HAP-1 (cell line): ENCODE data around the gene TMSB10.

Experiments
- DNase-seq, 2 experiments: peaks; one replicate each; pipeline ENCODE4 v3.0.0-alpha.2; 2016 to 2020; ENCODE audit warnings: low spot score in 2 of 2
- H3K27me3 ChIP-seq: fragments of 250-450 bp; sonication (Bioruptor Pico); 2 replicates; pipeline ENCODE4 v1.5.1; 2020; ENCODE audit warnings: low read depth, mild to moderate bottlenecking, moderate library complexity
- H3K36me3 ChIP-seq: fragments of 250-450 bp; sonication (Bioruptor Pico); replicated peaks from 2 replicates; pipeline ENCODE4 v1.5.1; 2020; ENCODE audit warnings: mild to moderate bottlenecking
- H3K4me1 ChIP-seq: fragments of 250-450 bp; sonication (Bioruptor Pico); 2 replicates; pipeline ENCODE4 v1.5.1; 2020; ENCODE audit warnings: mild to moderate bottlenecking
- H3K4me3 ChIP-seq: fragments of 250-450 bp; sonication (Bioruptor Pico); 2 replicates; pipeline ENCODE4 v1.5.1; 2020; ENCODE audit warnings: mild to moderate bottlenecking, moderate library complexity
- H3K9me3 ChIP-seq: fragments of 250-450 bp; sonication (Bioruptor Pico); 2 replicates; pipeline ENCODE4 v1.5.1; 2020; ENCODE audit warnings: mild to moderate bottlenecking, moderate library complexity
- in situ Hi-C: fragments of 300-500 bp; cut with MboI; formaldehyde crosslinking; loops from 3 replicates; pipeline ENCODE4 v1.14.3; 2020; ENCODE audit warnings: low sequenced_read_pairs, inconsistent platforms, mixed read lengths

TMSB10 gene

DNA sequence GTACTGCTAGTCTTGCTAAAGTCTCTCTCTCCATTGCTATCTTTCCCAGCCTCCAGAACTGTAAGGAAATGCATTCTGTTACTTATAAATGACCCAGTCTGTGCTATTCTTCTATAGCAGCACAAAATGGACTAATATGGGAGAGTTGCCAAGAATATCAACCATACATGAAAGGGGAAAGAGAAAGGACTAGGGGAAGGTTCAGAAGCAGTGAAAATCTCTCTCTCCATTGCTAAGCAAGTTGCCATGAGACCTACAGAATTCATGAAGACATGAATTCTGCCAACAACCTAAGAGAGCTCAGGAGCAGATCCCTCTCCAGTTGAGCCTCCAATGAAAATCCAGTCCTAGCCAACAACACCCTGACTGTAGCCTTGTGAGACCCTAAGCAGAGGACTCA is 21.0 kb upstream of the TMSB10 start:
- Histone ChIP-seq H3K9me3 (no peaks in the 10 kb centered on the region), H3K4me3 (no peak overlapping the region), H3K36me3 (no peaks in the 10 kb centered on the region), H3K27me3 (peaks cover 20% of the 10 kb centered on the region), H3K4me1 (peaks cover 7% of the 10 kb centered on the region)
- DNase-seq = no peak
- in situ Hi-C loops = loop anchor here (10.0 kb wide), 1 partner anchor 390 kb away; no protein-coding TSS in a partner anchor

DNA sequence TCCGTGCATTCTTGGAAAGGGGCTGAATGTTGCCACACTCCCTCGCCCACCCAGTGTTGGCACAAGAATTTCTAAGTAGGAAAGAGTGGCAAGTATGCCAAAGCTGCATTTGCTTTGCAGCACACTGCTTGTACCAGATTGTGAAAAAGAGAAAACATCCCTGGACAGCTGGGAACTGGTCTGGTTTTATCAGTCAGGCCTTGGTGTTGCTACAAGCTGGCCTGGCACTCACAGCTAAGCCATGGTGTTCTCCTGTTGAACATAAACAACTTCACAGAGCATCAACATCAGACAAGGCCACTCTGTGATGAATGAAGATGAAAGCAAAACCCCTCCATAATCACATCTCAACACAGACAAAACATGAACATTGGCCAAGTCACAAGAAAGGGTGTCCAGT is 20.3 kb upstream of the TMSB10 start:
- H3K36me3 ChIP-seq = no peaks in the 10 kb centered on the region
- H3K9me3 ChIP-seq = no peaks in the 10 kb centered on the region
- peaks cover 16% of the 10 kb centered on the region for H3K27me3 ChIP-seq
- no peak for DNase-seq
- H3K4me3 ChIP-seq = no peak overlapping the region
- in situ Hi-C loops = loop anchor here (10.0 kb wide), 1 partner anchor 390 kb away; no protein-coding TSS in a partner anchor
- H3K4me1 ChIP-seq = peaks cover 7% of the 10 kb centered on the region

DNA sequence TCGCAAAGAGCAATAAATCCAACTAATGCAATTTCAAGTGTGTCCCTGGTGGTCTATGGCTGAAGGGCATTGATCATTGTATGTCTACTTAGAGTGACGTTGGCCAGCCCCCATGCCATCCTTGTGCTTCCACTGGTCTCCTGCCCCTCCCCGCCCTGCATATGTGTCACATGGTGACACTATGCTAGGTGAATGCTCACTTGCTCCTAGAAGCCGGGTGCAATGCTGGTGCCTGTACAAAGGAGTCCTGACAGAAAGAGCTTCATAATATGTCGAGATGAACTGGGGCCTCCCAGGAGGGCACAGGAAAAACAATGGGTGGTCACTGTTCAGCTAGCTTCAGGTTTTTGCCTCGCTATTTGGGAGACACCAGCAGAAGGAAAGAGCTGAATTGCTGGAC is 18.7 kb upstream of the TMSB10 start:
- H3K9me3 ChIP-seq = no peaks in the 10 kb centered on the region
- H3K4me3 ChIP-seq = no peak overlapping the region
- no peaks in the 10 kb centered on the region for H3K36me3 ChIP-seq
- peaks cover 3% of the 10 kb centered on the region for H3K27me3 ChIP-seq
- H3K4me1 ChIP-seq = peaks cover 2% of the 10 kb centered on the region
- no peak for DNase-seq
- in situ Hi-C loops = loop anchor here (10.0 kb wide), 1 partner anchor 392 kb away; no protein-coding TSS in a partner anchor

DNA sequence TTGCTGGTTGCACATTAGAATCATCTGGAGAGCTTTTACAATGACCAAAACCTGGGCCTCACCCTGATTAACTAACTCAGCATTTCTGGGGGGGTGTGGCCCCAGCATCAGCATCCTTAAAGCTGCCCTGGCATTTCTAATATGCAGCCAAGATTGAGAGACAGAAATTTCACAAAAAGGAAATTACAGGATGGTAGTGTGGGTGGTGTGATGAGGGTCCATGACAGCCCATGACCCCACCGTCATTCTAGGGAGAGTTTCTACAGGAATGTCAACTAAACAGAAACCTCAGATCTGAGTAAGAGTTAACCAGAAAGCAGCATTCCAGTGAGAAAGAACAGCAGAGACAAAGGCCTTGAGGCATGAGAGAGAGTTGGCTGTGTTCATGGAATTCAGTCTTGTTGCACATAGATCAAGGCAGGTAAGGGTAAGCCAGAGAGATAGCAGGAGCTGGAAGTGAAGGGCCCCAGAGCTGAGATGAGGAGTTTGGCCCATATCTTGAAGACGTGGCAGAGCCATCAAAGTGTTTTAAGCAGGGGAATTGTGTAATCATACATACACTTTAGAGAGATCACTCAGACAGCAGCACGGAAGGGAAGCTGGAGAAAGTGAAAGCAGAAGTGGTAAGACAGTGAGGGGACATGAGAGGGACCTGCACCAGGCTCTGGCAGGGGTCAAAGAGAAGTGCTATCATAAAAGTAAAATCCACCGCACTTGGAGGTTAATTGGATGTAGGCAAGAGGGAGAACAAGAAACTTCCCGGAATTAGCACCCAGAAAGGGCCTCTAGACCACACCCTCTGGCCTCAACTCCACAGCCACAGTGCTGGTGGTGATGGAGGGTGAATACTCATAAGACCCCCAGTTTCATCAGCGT is 16.8 kb upstream of the TMSB10 start:
- Histone ChIP-seq H3K36me3 (no peaks in the 10 kb centered on the region), H3K9me3 (no peaks in the 10 kb centered on the region), H3K27me3 (0 out of 2 replicates have a peak, but pooled peaks cover 2% of the 10 kb centered on the region), H3K4me3 (no peak overlapping the region), H3K4me1 (no peaks in the 10 kb centered on the region)
- in situ Hi-C loops = loop anchor here (10.0 kb wide), 1 partner anchor 394 kb away; no protein-coding TSS in a partner anchor
- no peak for DNase-seq

DNA sequence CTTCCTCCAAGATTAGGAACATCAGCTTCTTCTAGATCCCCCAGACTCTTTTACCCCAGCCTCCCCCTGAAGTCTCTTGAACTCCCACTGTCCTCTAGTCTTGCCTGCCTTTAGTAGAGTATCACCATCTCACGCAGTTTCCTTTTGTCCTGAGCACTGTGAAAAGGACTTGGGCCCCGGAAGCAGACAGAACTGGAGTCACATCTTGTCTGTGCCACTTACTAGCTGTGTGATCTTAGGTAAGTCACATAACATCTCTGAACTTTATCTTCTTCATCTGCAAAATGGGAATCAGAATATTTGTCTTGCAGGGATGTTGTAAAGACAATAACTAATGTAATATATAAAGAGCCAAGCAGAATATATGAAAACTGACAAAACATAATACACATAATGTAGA is 16.1 kb upstream of the TMSB10 start:
- no peaks in the 10 kb centered on the region for H3K36me3 ChIP-seq
- no peaks in the 10 kb centered on the region for H3K27me3 ChIP-seq
- in situ Hi-C loops = loop anchor here (10.0 kb wide), 1 partner anchor 395 kb away; no protein-coding TSS in a partner anchor
- no peak overlapping the region for H3K4me3 ChIP-seq
- no peaks in the 10 kb centered on the region for H3K4me1 ChIP-seq
- no peaks in the 10 kb centered on the region for H3K9me3 ChIP-seq
- no peak for DNase-seq

DNA sequence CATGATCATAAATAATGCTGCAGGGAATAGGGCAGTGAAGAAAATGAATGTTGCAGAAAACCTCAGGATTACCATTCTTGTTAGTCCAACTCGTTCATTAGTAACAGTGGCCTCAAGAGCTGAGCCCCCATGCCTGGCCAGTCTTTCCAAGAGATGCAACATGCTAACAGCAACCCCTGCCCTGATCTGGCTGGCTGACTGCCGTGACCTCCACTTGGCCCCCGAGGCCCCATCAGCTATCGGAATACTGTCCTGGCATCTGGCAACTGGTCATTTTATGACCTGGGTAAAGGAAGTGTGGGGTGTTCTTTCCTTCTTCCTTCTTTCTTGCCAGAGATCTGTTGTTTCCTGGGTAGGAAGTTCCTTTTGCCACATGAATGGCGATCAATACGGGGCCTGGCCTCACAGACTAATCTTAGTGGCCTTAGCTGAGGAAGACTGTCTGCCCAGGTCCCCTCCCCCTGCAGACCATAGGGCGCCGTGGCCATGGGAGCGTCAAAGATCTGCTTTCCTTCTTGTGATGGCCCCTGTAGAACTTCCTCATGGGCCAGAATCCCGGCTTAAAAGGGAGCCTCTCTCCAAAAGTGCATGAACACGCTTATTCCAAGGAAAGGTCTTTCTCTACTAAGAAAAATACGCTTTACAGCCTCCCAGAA is 14.0 kb upstream of the TMSB10 start:
- H3K4me3 ChIP-seq = no peak overlapping the region
- in situ Hi-C loops = no loop called here
- DNase-seq = no peak
- no peaks in the 10 kb centered on the region for H3K4me1 ChIP-seq
- H3K36me3 ChIP-seq = no peaks in the 10 kb centered on the region
- H3K9me3 ChIP-seq = no peaks in the 10 kb centered on the region
- H3K27me3 ChIP-seq = no peaks in the 10 kb centered on the region

DNA sequence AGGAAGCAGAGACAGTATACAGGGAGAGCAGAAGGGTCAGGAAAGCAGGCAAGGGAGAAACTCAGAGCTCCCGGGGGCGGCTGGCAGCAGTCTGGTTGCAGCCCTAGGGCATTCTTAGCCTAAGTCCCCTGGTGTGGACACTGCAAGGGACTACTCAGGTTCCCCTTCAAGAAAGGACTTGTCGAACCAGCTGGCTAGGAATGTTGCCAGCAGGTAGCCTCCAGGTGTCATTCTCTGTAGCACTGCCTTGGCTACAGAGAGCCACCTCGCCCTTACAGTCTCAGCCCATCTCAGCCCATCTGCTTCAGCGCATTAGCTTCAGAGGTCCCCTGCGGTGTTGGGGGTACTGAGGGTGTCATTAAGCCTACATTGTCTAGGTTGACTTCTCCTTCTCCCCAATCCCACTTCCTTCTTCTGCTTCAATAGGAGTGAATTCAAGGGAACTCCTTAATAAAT is 11.3 kb upstream of the TMSB10 start:
- H3K4me3 ChIP-seq = no peak overlapping the region
- H3K9me3 ChIP-seq = no peaks in the 10 kb centered on the region
- no peaks in the 10 kb centered on the region for H3K27me3 ChIP-seq
- no peak for DNase-seq
- in situ Hi-C loops = no loop called here
- no peaks in the 10 kb centered on the region for H3K36me3 ChIP-seq
- no peaks in the 10 kb centered on the region for H3K4me1 ChIP-seq

DNA sequence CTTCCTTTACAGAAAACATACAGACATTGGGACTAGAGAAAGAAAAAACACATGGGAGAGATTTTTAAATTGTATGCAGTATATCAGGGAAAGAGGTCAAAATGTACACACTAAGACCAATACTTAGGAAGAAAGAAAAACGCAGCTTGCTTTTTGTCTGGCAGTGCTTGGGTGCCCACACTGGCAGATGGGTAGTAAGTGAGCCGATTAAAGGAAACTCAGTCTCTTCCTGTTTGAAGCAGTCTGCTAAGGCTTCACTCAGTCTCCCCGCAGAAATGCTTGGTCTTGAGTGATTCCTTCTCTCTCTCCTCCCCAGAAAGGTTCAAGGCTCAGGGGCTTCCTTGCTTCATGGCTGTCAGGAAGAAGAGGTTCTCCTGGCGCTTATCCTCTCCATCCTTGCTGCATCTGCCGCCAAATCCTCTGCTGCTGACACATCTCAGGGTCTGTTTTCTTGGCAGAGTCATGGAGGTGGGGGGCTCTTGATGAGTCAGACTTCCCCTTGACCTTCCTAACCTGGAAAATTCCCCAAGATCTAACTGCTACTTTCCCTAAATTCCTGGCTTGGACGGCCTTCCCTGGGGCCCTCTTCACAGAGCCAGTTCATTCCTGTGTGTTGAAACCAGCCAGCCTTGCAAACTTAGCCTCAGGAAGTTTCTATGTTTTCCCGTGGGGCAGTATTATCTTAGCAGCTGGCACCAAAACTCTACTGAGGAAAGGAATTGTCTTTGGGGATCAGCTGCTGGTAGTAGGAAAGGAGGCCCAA is 10.5 kb upstream of the TMSB10 start:
- DNase-seq = no peak
- no peaks in the 10 kb centered on the region for H3K36me3 ChIP-seq
- no peaks in the 10 kb centered on the region for H3K9me3 ChIP-seq
- H3K4me3 ChIP-seq = no peak overlapping the region
- in situ Hi-C loops = no loop called here
- no peaks in the 10 kb centered on the region for H3K27me3 ChIP-seq
- H3K4me1 ChIP-seq = no peaks in the 10 kb centered on the region

DNA sequence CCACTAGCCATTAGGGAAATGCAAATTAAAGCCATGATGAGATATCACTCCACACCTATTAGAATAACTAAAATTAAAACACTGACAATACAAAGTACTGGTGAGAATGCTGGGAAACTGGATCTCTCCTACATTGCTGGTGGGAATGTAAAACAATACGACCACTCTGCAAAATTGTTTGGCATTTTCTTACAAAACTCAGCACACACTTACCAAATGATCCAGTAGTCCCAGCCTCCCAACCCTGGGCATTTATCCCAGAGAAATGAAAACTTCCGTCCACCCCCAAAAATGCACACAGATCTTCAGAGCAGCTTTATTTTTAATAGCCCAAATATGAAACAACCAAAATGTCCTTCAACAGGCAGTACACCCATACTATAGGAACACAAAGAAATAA is 8.9 kb upstream of the TMSB10 start:
- Histone ChIP-seq H3K36me3 (no peaks in the 10 kb centered on the region), H3K9me3 (no peaks in the 10 kb centered on the region), H3K27me3 (no peaks in the 10 kb centered on the region), H3K4me1 (no peaks in the 10 kb centered on the region), H3K4me3 (no peak overlapping the region)
- DNase-seq = no peak
- in situ Hi-C loops = no loop called here

DNA sequence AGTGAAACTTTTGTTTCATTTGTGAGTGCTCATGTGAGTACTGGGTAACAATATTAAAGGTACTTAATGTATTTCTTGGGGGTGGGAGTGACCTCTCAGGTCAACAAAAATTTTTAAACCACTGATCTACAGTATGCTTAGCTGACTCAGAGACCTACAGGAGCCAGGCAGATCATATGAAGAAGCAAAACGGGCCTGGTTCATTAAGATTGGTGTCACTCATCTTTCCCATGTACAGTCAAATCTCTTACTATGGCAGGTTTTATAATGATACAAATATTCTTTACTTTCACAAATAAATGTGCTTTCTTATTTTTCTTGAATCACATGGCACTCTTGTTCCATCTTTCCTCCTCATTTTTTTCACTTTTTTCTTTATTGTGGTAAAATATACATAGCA is 7.7 kb upstream of the TMSB10 start:
- no peaks in the 10 kb centered on the region for H3K27me3 ChIP-seq

DNA sequence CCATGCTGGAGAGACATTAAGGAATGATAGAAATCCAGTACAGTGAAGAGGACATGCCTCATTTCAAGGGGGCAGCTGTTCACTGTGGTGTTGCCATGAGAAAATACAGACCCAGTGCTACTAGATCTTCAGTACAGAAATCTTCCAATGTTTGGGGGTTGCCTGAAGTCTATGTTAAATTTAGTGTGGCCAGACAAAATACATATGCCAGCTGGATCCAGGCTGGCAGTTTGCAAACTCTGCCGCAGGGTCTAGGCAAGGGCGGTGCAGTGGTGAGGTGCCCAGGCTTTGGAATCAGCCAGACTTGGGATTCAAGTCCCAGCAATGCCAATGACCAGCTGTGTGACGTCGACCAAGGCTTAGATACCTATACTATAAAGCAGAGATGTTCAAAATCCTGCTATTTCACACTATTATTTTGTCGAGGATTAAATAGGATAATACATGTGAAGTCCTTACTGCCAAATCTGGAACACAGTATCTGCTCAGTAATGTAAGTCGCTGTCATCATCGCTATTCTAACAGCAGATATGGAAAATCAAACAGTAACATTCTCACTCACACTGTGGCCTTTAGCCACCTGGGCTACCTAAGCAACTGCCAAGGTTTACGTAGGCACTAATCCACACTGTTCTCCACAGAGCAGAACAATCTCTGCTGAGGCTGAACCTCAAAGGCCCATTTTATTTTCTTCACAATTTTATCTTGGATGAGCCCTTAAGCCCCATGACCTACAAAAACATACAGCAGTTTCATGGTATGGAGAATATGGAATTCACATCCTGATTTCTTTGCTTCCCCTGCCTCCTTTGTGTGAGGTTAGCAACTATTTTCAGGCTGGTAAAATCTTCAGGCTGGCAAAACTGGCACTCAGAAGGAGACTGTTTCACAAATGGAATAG is 5.9 kb upstream of the TMSB10 start:
- H3K36me3 ChIP-seq = no peaks in the 10 kb centered on the region
- no peaks in the 10 kb centered on the region for H3K27me3 ChIP-seq
- in situ Hi-C loops = no loop called here
- no peaks in the 10 kb centered on the region for H3K9me3 ChIP-seq
- no peak for DNase-seq
- H3K4me1 ChIP-seq = peaks cover 6% of the 10 kb centered on the region
- H3K4me3 ChIP-seq = no peak overlapping the region

More for the DNA sequence above, 7.7 kb upstream of the TMSB10 start:
- H3K36me3 ChIP-seq = no peaks in the 10 kb centered on the region
- DNase-seq = no peak
- peaks cover 4% of the 10 kb centered on the region; the same call in 1 of the 2 replicates for H3K4me1 ChIP-seq
- in situ Hi-C loops = no loop called here
- no peak overlapping the region for H3K4me3 ChIP-seq
- H3K9me3 ChIP-seq = no peaks in the 10 kb centered on the region

DNA sequence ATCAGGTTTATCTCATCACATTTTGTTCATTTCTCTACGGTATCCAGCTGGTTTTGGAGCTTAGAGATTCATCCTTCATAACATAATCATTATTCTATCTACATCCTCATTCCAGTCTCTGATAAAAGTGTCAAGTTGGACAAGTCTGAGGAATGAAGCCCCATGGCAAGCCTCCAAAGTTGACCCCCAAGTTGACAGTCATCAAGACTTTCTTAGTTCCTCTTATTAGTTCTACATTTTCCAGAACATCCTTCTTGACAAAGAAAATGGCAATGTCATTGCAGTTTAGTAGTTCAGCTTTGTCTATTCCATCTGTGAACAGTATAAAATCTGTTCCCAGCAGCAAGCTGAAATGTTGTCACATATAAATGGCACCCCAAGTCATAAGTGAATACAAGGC is 4.5 kb upstream of the TMSB10 start:
- no peaks in the 10 kb centered on the region for H3K9me3 ChIP-seq
- H3K4me1 ChIP-seq = peaks cover 7% of the 10 kb centered on the region
- no peak overlapping the region for H3K4me3 ChIP-seq
- no peak for DNase-seq
- peaks cover 3% of the 10 kb centered on the region for H3K36me3 ChIP-seq
- in situ Hi-C loops = no loop called here
- no peaks in the 10 kb centered on the region for H3K27me3 ChIP-seq
